Activated T-helper 2 cell treated with anti-CD3 and anti-CD28 coated beads, Interferon-gamma antibody, Interleukin-2, Interleukin-4, amounts not matched to agents 10 μg/mL and 5 μg/mL and 100 μg/mL, durations not matched to agents 14 hours and 24 hours and 36 hours (primary cell): ENCODE data around the gene PER2. TPM values are rescaled to one million over a fixed set of nuclear protein-coding genes. Genes with fewer than 3 reads are reported as not detected.
"Not testable (repeated sequence)": the region's sequence is repeated elsewhere in the genome, so short reads cannot be mapped to it uniquely, and the experiment has no call there.

Experiments used
- DNase-seq: peaks from one replicate; pipeline ENCODE4 v3.0.0; 2021; ENCODE audit warnings: low spot score
- H3K27ac Mint-ChIP-seq: one replicate; pipeline ENCODE4 v1.8.0; 2021; ENCODE audit warnings: mixed read lengths
- H3K27me3 Mint-ChIP-seq: one replicate; pipeline ENCODE4 v1.8.0; 2021; ENCODE audit warnings: low read depth, mixed read lengths
- H3K36me3 Mint-ChIP-seq: one replicate; pipeline ENCODE4 v1.8.0; 2021; ENCODE audit warnings: low read depth, mixed read lengths
- H3K4me1 Mint-ChIP-seq: one replicate; pipeline ENCODE4 v1.8.0; 2021; ENCODE audit warnings: low read depth, mixed read lengths
- H3K4me3 Mint-ChIP-seq: one replicate; pipeline ENCODE4 v1.8.0; 2021; ENCODE audit warnings: low read depth, mild to moderate bottlenecking, moderate library complexity, mixed read lengths
- H3K9me3 Mint-ChIP-seq: one replicate; pipeline ENCODE4 v1.8.0; 2021; ENCODE audit warnings: mixed read lengths
- intact Hi-C: fragments of 100-400 bp; cut with micrococcal nuclease; formaldehyde crosslinking; loops from one replicate; pipeline ENCODE4 v1.15.1; 2023
- total RNA-seq: library from RNA; stranded (reverse); gene quantifications from 2 replicates; pipeline ENCODE4 v1.2.3, GENCODE V29; 2022

Gene PER2
- total RNA-seq, 1 donor from 2014 or later = 19.1 TPM

GRCh38 chr2:238278626-238279323 lies 9.6 kb downstream of the PER2 start:
- Mint-ChIP-seq H3K27ac (no peak overlapping the region), H3K27me3 (no peaks in the 10 kb centered on the region), H3K9me3 (no peaks in the 10 kb centered on the region), H3K4me3 (no peak overlapping the region), H3K36me3 (peaks cover 11% of the 10 kb centered on the region), H3K4me1 (peaks cover 2% of the 10 kb centered on the region)
- no peak for DNase-seq
- intact Hi-C loops = no loop called here

DNA sequence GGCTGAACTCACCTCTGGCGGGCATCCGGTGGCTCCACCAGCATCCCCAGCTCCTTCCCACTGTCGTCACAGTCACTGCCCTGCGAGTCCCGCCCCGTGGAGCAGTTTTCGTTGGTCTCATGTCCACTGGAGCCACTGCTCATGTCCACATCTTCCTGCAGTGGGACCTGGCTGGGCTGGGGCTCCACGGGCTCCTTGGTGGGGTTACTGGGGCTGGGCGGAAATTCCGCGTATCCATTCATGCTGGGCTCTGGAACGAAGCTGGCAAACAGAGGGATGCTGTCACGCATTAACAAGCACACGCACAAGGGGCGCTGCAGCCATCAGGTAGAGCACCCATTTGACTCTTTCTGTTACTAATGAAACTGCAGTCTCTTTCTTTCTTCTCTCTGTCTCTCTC lies 10.7 kb downstream of the PER2 start:
- no peak for DNase-seq
- no peak overlapping the region for H3K27ac Mint-ChIP-seq
- intact Hi-C loops = no loop called here
- no peak overlapping the region for H3K4me3 Mint-ChIP-seq
- peaks cover 2% of the 10 kb centered on the region for H3K4me1 Mint-ChIP-seq
- H3K9me3 Mint-ChIP-seq = no peaks in the 10 kb centered on the region
- no peaks in the 10 kb centered on the region for H3K27me3 Mint-ChIP-seq
- H3K36me3 Mint-ChIP-seq = peaks cover 17% of the 10 kb centered on the region

- Mint-ChIP-seq H3K27me3 (no peaks in the 10 kb centered on the region), H3K9me3 (no peaks in the 10 kb centered on the region), H3K36me3 (peaks cover 32% of the 10 kb centered on the region), H3K4me1 (no peaks in the 10 kb centered on the region), H3K4me3 (no peak overlapping the region), H3K27ac (no peak overlapping the region)
- intact Hi-C loops = no loop called here
- DNase-seq = no peak
Observed at GRCh38 chr2:238274152-238274865, 14.1 kb downstream of the PER2 start.

DNA sequence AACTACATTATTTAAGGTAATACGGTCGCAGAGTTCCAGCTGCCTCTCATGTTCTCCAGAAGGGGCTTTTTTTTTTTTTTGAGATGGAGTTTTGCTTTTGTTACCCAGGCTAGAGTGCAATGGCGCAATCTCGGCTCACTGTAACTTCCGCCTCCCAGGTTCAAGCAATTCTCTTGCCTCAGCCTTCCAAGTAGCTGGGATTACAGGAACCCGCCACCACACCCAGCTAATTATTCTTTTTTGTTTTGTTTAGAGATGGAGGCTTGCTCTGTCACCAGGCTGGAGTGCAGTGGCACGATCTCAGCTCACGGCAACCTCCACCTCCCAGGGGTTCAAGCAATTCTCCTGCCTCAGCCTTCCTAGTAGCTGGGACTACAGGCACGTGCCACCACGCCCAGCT lies 15.0 kb downstream of the PER2 start:
- not testable (repeated sequence) for H3K4me3 Mint-ChIP-seq, H3K27ac Mint-ChIP-seq

DNA sequence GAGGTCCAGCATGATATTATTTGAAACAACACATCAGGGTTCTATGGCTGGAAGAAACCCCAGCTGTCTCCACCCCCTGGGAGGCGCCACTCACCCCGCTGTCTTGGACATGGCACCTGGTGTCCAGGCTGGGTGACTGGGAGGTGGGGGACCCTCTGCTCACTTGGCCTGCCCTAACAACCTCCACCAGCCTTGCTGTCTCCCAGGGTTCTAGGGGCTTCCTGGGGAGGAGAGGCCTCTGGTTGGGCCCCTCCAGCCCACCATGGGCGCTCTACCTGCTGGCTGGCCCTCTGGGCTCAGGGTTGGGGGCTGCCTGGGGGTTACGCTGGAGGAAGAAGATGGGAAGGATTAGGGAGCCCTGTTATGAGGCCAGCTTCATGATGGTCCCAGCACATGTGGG lies 16.3 kb downstream of the PER2 start:
- H3K4me1 Mint-ChIP-seq = no peaks in the 10 kb centered on the region
- H3K36me3 Mint-ChIP-seq = peaks cover 40% of the 10 kb centered on the region
- no peaks in the 10 kb centered on the region for H3K27me3 Mint-ChIP-seq
- H3K27ac Mint-ChIP-seq = no peak overlapping the region
- no peak for DNase-seq
- no peak overlapping the region for H3K4me3 Mint-ChIP-seq
- H3K9me3 Mint-ChIP-seq = no peaks in the 10 kb centered on the region
- intact Hi-C loops = no loop called here

More for the DNA sequence above, 15.0 kb downstream of the PER2 start:
- intact Hi-C loops, H3K4me1 Mint-ChIP-seq, H3K27me3 Mint-ChIP-seq, DNase-seq, H3K9me3 Mint-ChIP-seq: not testable (repeated sequence)
- peaks cover 35% of the 10 kb centered on the region for H3K36me3 Mint-ChIP-seq

DNA sequence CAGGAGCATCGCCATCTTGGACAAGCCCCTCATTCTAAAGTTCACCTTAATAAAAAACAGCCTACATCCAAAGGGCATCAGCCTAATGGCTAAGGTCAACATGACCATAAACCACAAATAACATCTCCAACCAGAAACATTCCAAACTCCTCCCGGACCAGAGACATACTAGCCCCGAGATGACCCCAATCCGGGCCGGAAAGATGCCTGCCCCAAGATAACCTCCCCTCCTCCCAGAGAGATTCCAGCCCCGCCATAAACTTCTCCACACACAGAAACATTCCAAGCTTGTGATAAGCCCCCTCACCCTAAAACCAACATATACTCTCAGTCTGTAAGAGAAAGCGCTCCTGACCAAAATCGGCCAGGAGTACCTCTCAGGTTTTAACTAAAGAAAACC lies 16.7 kb downstream of the PER2 start:
- peaks cover 42% of the 10 kb centered on the region for H3K36me3 Mint-ChIP-seq
- intact Hi-C loops, H3K27ac Mint-ChIP-seq, H3K9me3 Mint-ChIP-seq, H3K4me3 Mint-ChIP-seq, H3K27me3 Mint-ChIP-seq, H3K4me1 Mint-ChIP-seq, DNase-seq: not testable (repeated sequence)

- DNase-seq = no peak
- H3K4me3 Mint-ChIP-seq = no peak overlapping the region
- peaks cover 40% of the 10 kb centered on the region for H3K36me3 Mint-ChIP-seq
- intact Hi-C loops = no loop called here
- no peaks in the 10 kb centered on the region for H3K9me3 Mint-ChIP-seq
- H3K27me3 Mint-ChIP-seq = no peaks in the 10 kb centered on the region
- H3K4me1 Mint-ChIP-seq = no peaks in the 10 kb centered on the region
- H3K27ac Mint-ChIP-seq = no peak overlapping the region
Observed at GRCh38 chr2:238271061-238271554, 17.3 kb downstream of the PER2 start.

DNA sequence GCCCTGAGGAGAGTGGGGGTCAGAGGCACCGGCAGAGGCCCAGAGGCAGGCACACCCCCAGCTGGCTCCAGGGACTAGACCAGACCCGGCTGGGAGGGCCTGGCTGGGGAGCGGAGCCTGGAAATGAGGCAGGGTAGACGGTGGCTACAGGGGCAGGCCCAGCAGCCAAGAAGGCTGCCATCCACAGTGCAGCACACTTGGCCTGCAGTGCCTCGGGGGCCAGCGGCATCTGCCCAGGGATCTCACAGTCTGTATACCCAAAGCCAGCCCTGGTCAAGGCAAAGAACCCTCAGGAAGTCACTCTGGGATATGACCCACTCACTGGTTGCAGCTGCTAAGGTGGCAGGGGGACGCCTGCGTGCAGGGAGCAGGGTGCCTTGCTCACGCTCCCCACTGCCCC lies 17.8 kb downstream of the PER2 start:
- Mint-ChIP-seq H3K4me3 (no peak overlapping the region), H3K9me3 (no peaks in the 10 kb centered on the region), H3K36me3 (peaks cover 40% of the 10 kb centered on the region), H3K27ac (no peak overlapping the region), H3K4me1 (no peaks in the 10 kb centered on the region), H3K27me3 (no peaks in the 10 kb centered on the region)
- intact Hi-C loops = no loop called here
- DNase-seq = no peak

DNA sequence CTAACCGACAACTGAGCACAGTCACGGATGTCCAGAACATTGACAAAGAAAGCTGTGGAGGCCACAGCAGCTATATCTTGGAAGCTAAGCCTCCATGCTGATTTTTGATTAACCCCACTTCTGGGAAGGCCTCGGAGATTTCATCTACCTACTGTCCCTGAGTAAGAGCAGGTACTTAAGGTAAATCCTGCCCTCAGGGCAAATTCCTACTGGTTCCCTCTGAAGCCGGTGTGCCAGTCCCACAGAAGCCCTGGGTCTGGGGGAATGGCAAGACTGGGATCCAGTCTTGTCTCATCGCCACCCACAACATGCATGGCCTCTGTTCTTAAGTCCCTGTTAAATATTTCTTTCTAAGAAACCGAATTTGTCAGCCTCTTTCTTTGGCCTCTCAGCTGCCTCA lies 18.7 kb downstream of the PER2 start:
- Mint-ChIP-seq H3K27me3 (no peaks in the 10 kb centered on the region), H3K27ac (no peak overlapping the region), H3K9me3 (no peaks in the 10 kb centered on the region), H3K4me3 (no peak overlapping the region), H3K36me3 (peaks cover 36% of the 10 kb centered on the region), H3K4me1 (no peaks in the 10 kb centered on the region)
- intact Hi-C loops = no loop called here
- no peak for DNase-seq

- Mint-ChIP-seq H3K36me3 (peaks cover 35% of the 10 kb centered on the region), H3K9me3 (no peaks in the 10 kb centered on the region), H3K27ac (no peak overlapping the region), H3K4me3 (no peak overlapping the region), H3K27me3 (no peaks in the 10 kb centered on the region), H3K4me1 (peaks cover 3% of the 10 kb centered on the region)
- intact Hi-C loops = no loop called here
- no peak for DNase-seq
Observed at GRCh38 chr2:238267884-238268680, 20.3 kb downstream of the PER2 start.

- H3K4me1 Mint-ChIP-seq = peaks cover 3% of the 10 kb centered on the region
- no peaks in the 10 kb centered on the region for H3K27me3 Mint-ChIP-seq
- intact Hi-C loops = no loop called here
- no peaks in the 10 kb centered on the region for H3K9me3 Mint-ChIP-seq
- no peak overlapping the region for H3K27ac Mint-ChIP-seq
- DNase-seq = no peak
- H3K4me3 Mint-ChIP-seq = no peak overlapping the region
- H3K36me3 Mint-ChIP-seq = peaks cover 29% of the 10 kb centered on the region
Observed at GRCh38 chr2:238267341-238267710, 21.1 kb downstream of the PER2 start.

DNA sequence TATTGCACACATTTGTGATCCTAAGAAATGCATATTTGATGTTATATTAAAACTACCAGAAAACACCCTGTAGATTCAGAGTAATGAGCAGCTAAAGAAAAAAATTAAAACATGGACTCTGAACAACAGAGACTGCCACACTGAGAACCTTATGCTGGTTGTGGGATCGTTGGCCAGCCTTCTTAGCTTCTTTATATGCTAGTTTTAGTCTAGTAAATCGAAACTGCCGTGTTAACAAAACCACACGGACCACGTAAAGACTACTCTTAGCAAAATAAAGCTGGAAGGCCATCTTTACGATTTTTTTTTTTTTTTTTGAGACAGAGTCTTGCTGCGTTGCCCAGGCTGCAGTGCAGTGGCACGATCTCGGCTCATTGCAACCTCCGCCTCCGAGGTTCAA lies 22.8 kb downstream of the PER2 start:
- Mint-ChIP-seq H3K4me1 (peaks cover 3% of the 10 kb centered on the region), H3K36me3 (peaks cover 23% of the 10 kb centered on the region)
- intact Hi-C loops = no loop called here

DNA sequence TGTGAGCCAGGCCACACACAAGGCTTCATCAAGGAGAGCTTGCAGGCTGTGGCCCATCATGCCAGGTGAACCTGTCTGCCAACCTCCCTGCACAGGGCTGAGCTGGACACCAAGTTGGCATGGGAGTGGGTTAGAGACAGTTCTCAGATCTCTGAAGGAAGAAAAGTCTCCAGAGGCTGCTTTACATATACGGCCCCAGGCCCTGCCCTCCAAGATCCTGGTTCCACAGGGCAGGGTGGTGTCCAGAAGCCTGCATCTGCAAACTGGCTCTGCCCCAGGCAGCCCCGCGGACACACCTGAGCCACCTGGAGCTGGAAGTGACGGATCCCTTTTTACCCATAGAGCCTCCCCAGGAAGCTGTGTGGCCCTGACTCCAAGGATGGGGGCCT lies 24.3 kb downstream of the PER2 start:
- DNase-seq = no peak
- Mint-ChIP-seq H3K9me3 (no peaks in the 10 kb centered on the region), H3K27me3 (no peaks in the 10 kb centered on the region), H3K27ac (no peak overlapping the region), H3K4me1 (peaks cover 9% of the 10 kb centered on the region), H3K4me3 (no peak overlapping the region), H3K36me3 (peaks cover 29% of the 10 kb centered on the region)
- intact Hi-C loops = loop anchor here (5.0 kb wide), 1 partner anchor 102 kb away; no protein-coding TSS in a partner anchor

More for the DNA sequence above, 22.8 kb downstream of the PER2 start:
- Mint-ChIP-seq H3K27me3 (no peaks in the 10 kb centered on the region), H3K27ac (no peak overlapping the region), H3K4me3 (no peak overlapping the region), H3K9me3 (no peaks in the 10 kb centered on the region)
- DNase-seq = no peak
